ENCODE measurements around the gene LRRC51.

The LRRC51 gene, protein sequence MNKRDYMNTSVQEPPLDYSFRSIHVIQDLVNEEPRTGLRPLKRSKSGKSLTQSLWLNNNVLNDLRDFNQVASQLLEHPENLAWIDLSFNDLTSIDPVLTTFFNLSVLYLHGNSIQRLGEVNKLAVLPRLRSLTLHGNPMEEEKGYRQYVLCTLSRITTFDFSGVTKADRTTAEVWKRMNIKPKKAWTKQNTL
- total RNA-seq = 2.0 to 3.1 (median 2.7) reads per million in 4 experiments

- DNase-seq = peak; percentile 98
Measured at GRCh38 chr11:72080326-72081183, at the start of gene LRRC51, which contains the start of gene NUMA1. LRRC51 (plus strand) TSS chr11:72080850; CDS start chr11:72089084, 8,234 bp downstream. NUMA1 (minus strand) TSS chr11:72080542; CDS start chr11:72035943, 44,599 bp downstream.

DNA sequence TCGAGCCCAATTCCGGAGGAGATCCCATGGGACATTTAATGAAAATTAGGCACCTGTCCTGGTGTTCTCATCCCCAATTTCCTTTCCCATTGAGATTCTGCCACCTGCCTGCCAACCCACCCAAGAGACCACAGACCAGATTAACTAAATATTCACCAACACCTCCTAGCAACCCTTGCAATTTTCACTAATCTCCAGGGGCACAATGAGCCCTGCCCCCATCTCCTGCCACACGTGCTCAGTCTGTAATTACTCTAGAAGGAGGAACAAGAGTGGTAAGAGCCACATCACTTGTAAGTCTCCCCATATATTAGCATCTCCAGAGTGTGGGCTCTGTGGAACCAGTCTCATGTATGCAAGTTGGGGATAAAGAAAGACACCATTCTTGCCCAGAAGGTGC, 44.0 kb upstream of the LRRC51 start:
- DNase-seq = no peak

- DNase-seq = no peak
Measured at GRCh38 chr11:72037554-72038311, 42.9 kb upstream of the LRRC51 start.

- DNase-seq = no peak
Measured at GRCh38 chr11:72038491-72038890, 42.2 kb upstream of the LRRC51 start.

DNA sequence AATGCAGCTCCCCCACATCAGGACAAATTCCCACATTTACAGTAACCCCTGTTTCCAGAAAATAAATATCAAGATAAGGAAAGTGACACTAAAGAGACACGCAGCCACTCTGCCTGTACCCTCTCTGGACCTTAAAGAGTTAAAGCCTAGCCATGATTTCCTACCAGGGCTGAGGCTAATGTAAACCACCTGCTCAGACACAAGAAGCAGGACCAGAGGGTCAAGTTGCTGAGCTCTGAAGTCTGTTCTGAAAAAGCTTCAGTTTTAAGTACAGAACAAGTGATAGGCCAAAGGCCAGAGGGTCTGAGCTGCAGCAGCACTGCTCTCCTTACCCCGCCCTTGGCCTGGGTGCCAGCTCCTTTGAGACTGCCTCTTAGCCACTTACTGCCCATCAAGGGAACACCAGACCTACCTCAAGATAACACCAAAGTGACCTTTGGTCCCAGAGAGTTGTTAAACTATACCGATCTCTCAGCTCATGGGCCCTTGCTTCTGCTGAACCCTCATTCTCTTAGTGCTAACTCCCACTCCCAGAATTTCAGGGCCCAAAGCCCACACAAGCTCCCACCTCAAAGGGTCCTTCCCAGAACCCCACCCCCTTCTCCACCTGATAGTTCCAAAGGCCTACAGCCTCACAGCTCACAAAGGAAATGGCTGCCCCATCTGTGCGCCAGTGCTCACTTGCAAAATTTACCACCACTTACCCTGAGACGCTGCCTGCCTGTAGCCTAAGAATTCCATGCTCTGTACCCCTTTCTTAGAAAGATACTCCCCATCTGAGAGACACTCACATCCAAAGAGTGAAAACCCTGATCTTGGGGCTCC, 41.4 kb upstream of the LRRC51 start:
- DNase-seq = no peak

- no peak for DNase-seq
Measured at GRCh38 chr11:72039856-72040401, 40.7 kb upstream of the LRRC51 start.

DNA sequence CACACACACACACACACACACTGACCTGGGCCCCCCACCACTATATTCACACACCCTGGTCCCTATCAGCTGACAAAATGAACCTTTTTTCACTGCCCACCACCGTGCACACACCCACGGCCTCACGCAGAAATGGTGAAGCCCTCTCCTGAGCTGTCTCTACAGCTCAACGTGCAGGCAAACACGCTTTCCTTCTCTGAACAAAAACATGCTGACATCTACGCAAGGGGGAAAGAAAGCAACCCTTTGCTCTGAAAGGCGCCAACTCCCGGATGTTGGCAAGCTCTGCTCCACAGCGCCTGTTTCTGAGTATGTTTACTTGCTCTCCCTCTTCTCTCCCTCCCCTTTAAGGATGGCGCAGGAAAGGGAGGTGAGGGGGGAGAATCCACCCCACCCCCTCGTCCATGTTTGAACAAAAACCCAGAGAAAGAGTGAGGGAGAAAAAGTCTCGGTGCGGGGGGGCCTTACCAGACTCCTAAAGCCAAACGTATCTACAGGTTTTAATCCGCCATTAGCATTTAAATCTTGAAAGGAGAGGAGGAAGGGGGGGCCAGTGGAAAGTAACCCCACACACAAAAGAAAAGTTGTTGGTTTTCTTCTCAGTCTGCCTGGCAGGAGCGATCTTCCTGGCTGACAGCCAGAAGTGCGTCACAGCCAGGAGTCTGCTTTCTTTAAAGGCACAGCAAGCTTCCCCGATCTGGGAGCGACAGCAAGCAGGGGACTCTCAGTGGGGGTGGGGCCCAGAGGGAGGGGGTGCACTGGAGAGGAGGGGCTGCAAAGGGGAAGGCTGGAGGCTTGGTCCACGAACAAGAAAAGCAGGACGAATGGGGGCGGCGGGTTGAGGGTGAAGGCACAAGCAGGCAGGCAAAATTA, 39.9 kb upstream of the LRRC51 start:
- peak; percentile 74 for DNase-seq

DNA sequence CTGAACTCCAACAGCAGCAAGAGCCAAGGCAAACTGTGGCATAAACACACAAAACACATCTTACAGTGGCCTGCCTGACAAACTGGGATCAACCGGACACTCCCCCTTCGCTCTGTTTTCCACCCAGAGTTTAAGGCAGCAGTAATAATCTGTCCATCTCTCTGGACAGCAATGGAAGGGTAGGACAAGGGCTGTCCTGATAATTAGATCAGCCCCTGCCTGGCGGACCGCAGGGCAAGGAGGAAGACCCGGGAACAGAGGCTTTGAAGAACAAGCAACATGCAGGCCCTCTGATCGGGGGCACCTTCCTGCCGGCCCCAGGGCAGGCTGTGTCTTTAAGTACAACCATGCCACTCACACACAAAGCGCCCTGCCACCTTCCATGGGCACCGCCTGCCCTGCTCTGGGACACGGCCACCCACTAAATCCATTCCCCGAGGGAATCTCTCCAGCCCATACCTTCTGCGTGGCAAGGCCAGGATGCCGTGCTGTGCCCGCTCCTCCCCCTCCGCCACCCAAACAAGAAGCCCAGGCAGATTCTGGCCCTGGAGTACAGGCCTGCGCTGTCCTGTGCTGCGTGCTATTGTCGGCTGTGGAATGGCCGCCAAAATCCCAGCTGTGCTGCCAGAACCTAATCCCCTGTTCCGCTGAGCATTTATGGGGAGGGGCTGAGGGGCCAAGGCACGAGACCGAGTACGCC, 39.1 kb upstream of the LRRC51 start:
- peak; percentile 29 for DNase-seq

DNA sequence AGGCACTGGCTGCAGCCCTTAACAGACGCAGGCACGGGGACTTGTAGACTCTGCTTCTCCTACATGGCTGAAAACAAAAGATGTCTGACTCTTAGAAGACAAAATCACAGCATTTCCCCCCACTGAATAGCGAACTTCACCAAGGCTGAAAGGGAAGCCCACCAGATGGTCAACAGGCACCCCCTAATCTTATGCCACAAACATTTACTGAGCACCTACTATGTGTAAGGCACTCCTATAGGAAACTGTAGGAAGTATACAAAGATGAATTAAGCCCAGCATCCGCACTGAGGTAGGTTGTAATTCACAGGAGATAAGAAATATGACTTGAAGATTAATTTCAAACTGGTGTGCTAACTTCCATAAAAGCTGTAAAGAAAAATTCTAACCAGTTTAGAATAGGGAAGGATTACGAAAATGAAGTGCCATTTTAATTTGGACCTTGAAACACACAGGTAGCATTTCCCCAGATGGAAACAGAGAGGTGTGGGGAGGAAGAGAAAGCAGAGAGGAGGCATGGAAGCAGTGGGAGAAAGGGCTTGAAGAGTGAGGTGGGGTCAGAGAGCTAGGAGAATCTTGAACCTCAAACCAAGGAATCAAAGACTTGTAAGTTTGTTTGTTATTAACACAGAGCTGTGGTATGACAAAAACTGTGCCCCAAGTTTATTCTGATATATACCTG, 38.4 kb upstream of the LRRC51 start:
- DNase-seq = no peak

DNA sequence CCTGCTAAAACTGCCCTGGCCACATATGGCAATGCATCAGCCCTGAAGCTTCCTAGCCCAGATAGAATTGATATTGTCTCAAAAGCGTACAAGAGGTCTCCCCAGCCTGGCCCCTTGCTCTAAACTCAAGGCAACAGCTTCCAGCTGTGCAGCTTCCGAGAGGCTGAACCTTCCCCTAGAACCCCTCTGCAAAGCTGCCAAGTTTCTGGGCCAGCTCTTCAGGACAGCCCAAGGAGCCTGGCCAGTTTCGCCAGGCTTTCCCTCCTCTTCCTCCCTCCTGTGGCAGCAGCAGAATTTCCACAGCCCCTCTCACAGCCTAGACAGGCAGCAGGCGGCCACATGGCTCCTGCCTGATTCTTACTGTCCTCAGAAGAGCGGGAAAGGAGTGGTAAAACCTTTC, 34.8 kb upstream of the LRRC51 start:
- no peak for DNase-seq

GRCh38 chr11:72048766-72049460, 31.7 kb upstream of the LRRC51 start:
- DNase-seq = no peak

DNA sequence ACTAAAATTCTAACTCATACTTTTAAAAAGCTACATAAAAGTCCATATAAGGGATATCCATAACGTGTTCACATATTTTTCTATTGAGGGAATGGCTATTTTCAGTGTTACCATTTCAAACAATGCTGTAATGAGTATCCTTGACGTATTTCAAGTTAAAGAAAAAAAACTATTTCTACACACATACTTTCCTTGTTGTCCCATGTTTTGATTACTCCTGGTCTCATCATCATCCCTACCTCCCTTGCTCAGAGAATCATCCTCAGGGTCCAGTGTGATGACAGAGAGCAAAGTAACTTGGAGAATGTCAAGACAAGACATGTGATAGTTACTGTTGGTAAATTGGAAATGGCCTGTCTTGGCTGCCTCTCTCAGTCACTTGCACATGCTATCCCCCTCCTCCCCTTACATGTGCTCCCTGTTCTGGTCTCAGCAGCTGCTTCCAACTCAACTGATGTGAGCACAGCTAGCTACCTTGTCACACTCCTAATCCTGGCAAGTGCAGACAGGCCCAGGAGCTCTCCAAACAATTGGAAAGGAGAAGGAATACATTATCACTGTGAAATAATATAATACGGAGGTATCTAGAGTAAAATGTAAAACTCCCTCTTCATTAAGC, 22.1 kb upstream of the LRRC51 start:
- DNase-seq = no peak

DNA sequence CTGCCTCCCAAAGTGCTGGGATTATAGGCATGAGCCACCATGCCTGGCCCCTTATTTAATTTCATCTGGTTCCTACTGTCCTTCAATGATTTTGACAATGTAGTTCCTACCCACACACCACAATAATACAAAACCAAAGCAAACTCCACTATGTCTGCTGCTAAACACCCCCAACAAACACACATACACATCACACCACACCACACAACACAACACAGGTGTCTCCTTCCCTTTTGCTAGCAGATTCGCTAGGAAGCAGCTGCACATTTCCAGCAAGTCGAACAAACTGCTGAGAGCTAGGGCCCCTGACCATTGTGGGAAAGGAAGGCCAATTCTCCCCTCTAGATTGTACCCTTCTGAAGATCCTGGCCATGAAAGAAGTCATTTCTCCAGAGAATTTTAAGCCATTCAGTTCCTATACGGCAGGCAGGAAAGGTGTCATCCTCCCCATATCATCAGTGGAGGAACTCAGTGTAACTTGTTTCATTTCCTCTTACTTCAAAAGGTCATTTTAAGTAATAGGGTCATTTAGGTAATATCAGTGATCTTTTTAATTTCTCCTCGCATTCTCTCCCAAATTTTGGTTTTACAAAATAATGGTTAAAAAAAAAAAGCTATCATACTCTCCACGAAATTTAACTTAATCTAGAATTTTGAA, 18.8 kb upstream of the LRRC51 start:
- DNase-seq = no peak

GRCh38 chr11:72066855-72067254, 13.8 kb upstream of the LRRC51 start:
- no peak for DNase-seq

- no peak for DNase-seq
Measured at GRCh38 chr11:72067266-72067665, 13.4 kb upstream of the LRRC51 start.

DNA sequence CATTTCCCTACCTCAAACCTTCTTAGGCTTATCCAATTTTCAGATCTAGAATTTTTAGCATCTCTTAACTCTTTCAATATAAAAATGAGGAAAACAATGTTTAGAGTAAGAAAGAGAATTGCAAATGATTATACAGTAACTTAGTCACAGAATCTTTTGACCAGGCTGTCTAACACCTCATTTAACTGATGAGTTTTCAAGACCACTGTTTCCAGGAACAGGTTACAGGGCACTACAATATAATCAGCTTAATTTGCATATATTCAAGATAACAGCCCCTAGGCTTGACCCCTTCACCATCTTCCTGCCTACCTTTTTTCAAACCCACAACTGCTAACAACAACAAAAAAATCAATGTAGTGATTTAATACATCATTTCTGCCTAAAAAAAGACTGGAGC, 13.0 kb upstream of the LRRC51 start:
- no peak for DNase-seq

- no peak for DNase-seq
Measured at GRCh38 chr11:72069200-72069599, 11.4 kb upstream of the LRRC51 start.

DNA sequence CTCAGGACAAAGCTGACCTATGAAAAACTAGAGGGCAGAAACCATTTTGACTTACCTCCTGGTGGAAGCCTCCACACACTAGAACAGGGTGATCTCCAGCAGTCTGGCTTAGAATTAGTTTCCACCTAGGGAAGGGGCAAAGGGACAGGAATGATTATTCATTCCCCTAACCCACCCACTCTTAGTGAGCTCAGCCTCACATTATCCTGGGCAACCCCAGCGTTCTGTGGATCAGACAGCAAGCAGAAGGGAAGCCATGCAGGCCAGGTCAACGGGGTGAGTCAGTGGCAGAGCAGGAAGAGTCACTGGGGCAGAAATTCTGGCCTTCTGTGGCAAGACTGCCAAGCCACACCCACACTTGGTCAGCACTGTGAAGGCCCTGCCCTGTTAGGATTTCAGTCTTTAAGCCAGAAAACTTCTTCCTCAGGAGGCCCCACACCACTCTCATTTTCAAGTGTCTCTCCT, 10.8 kb upstream of the LRRC51 start:
- no peak for DNase-seq
